ENCODE results near the gene TARP.

TARP gene

GRCh38 chr7:38273286-38273995 lies at the start of gene TARP:
TSS of gene TARP (minus strand) at chr7:38273636.
- no peak for DNase-seq (ENCODE audit: low read depth in 2 of 2)

DNA sequence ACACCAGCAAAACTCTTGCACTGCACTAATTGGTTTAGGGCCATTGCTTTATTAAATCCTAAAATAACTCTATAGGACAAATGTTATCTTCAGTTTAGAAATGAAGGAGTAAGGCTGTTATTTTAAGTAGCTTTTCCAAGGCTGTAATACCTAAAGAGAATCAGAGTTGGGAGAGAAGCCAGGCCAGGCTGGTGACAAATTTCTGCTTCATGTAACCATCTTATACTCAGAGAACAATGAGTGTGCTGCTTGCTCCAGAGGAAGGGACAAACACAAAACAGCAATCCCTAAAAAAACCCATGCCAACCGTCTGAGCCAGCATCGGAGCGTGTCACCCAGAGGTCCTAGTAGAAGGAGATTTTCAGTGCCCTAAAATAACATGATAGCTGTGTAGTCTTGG lies 49.7 kb upstream of the TARP start:
- DNase-seq (ENCODE audit: low read depth in 2 of 2) = no peak

DNA sequence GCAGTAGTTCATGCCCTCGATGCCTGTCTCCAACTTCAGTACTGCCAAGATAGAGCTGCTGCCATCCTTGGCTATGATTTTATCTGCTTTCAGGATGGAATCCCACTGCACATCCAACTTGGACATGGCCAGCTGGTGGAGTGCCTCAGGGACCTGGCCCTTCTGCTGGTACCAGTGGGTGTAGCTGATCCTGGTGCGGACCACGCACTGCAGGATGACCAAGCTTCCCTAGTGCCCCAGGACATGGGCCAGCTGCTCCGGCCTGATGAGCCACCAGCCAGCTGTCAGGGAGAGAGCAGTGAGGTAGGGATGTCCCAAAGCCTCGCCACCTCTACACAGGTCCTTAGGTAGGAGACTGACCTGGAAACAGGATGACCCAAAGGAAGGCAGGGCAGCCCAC lies 49.0 kb upstream of the TARP start:
- no peak for DNase-seq (ENCODE audit: low read depth in 2 of 2)

DNA sequence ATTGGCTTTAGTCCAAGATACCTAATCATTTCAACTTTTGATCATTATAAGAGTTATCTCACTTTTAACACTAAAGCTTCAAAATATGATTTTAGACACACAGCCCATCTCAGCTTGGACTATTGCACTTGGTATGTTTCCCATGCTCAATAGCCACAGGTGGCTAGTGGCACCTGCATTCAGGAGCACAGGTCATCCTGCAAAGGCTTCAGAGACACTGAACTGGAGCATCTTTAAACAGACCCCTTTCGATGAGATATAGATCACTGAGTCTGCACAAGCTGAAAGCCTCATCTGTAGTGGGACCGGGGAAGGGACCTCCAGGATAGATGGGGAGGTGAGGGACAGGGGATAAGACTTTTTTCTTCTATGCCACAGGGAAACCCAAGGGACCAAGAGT lies 48.5 kb upstream of the TARP start:
- DNase-seq (ENCODE audit: low read depth in 2 of 2) = no peak

DNA sequence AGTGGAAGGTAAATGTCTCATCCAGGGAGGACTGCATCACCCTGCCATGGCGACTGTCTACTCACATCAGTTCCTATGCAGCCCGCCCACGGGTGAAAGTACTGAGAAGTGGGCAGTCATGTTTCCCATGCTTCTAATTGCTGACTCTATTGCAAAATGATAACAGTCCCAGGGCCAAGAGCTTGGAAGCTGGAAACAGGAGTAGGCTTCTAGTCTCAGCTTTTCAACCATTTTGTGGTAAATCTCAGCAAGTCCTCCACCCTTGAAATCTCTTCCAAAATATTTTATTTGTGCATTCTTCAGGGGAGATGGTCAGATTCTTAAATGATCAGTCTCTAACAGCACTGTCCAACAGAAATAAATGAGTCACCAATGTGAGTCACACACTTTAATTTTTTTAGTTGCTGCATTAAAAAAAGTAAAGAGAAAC lies 48.1 kb upstream of the TARP start:
- no peak for DNase-seq (ENCODE audit: low read depth in 2 of 2)

GRCh38 chr7:38321050-38321449 lies 47.6 kb upstream of the TARP start:
- no peak for DNase-seq (ENCODE audit: low read depth in 2 of 2)

GRCh38 chr7:38319873-38320272 lies 46.4 kb upstream of the TARP start:
- no peak for DNase-seq (ENCODE audit: low read depth in 2 of 2)

GRCh38 chr7:38318803-38319416 lies 45.5 kb upstream of the TARP start:
- DNase-seq (ENCODE audit: low read depth in 2 of 2) = no peak

DNA sequence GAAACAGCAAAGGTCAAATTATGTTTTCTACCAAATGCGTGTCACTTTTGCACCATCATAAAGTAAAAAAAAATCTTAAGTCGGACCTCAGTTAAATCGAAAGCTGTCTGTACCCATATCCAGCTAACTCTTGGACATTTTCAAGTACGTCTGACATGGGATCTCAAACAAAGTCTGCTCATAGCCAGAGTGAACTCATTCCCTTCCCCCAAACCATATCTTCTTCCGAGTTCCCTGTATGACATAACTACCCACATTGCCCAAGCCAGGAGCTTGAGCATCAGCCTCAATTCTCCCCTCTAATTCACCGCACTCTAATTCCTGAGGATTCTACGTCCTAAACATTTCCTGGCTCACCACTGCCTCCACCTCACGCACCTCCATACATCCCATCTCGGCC lies 44.8 kb upstream of the TARP start:
- DNase-seq (ENCODE audit: low read depth in 2 of 2) = no peak

DNA sequence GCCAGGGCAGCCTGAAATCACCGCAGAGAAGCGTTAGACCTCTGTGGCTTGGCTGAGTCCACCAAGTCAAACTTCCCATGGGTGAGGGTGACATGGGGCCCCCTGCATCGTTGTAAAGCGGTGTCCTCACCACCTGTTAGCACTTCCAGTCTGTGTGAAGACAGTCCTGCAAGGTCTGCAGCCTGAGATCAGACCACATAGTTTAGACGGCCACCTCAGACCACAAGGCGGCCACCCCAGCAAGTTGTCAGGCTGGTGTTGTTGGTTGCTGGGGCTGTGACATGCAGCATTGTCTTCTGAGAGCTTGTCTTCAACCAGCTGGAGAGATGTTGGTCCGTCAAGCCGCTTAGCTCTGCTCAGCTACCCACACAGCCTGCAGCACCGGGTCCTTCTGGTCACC lies 44.1 kb upstream of the TARP start:
- DNase-seq (ENCODE audit: low read depth in 2 of 2) = no peak

- DNase-seq (ENCODE audit: low read depth in 2 of 2) = no peak
Measured at GRCh38 chr7:38316733-38317360, 43.4 kb upstream of the TARP start.

DNA sequence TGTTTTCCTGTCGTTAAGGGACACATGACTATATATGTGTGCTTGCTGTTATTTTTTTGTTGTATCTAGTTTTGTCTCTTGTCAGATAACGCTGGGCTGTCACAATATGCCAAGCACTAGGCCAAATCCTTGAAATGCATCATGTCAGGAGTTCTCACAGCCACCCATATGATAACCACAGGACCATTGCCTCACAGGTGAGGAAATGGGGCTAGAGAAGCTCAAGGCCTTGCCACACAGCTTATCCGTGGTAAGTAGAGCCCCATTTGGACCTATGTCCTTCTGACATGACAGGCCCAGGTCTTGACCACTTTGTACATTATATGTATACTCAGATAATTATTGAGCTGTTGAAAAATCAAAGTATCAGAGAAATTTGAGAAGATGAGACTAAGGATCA lies 42.0 kb upstream of the TARP start:
- no peak for DNase-seq (ENCODE audit: low read depth in 2 of 2)

GRCh38 chr7:38312821-38313220 lies 39.4 kb upstream of the TARP start:
- DNase-seq (ENCODE audit: low read depth in 2 of 2) = no peak

GRCh38 chr7:38311329-38311937 lies 38.0 kb upstream of the TARP start:
- no peak for DNase-seq (ENCODE audit: low read depth in 2 of 2)

- no peak for DNase-seq (ENCODE audit: low read depth in 2 of 2)
Measured at GRCh38 chr7:38310591-38311101, 37.2 kb upstream of the TARP start.

DNA sequence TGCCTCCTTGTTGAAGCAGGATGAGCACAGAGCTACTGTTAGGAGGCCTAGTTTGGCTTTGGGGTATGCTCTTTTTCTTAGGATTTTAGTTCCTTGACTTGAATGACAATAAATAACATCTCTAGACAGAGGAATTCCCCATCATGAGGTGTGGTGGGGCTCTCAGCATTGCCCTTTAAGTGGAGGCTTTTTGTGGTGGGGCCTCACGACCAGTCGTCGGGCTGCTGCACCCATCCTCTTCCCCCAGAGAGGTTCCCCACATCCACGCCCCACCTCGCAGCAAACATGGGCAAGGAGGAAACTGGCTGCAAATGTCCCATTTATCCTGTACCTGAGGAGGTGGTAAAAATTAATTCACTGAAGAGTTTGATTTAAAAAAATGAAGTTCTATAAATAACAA lies 36.1 kb upstream of the TARP start:
- no peak for DNase-seq (ENCODE audit: low read depth in 2 of 2)

GRCh38 chr7:38308140-38308539 lies 34.7 kb upstream of the TARP start:
- no peak for DNase-seq (ENCODE audit: low read depth in 2 of 2)

- no peak for DNase-seq (ENCODE audit: low read depth in 2 of 2)
Measured at GRCh38 chr7:38307640-38308039, 34.2 kb upstream of the TARP start.

DNA sequence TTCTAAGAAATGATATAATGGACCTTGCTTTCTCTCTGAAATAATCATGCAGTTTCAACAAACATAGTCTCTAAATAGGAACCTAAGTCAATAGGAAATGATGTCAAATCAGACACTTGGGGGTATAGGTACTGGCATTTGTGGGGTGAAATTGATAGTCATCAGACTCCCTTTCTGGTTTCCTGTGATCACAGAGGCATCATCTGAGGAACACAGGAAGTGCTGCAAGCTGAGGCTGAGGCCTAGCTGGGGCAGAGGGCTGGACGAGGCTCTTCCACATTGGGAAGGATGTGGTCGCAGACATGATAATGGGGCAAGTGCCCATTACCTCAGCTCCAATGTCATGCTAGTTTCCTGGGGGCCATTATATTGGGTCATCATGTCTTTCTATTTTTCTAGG lies 33.5 kb upstream of the TARP start:
- DNase-seq (ENCODE audit: low read depth in 2 of 2) = no peak

DNA sequence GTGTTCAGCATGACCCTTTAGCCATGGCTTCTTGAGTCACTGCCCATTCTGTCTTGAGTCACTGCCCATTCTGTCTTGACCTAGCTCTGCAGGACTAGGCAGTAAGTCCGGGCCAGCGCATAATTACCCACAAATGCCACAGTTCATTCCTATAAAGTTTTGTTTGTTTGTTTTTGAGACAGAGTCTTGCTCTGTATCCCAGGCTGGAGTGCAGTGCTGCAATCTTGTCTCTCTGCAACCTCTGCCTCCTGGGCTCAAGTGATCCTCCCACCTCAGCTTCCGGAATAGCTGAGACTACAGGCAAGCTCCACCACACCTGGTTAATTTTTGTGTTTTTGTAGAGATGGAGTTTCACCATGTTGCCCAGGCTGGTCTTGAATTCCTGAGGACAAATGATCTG lies 32.7 kb upstream of the TARP start:
- no peak for DNase-seq (ENCODE audit: low read depth in 2 of 2)

- DNase-seq (ENCODE audit: low read depth in 2 of 2) = no peak
Measured at GRCh38 chr7:38303866-38304265, 30.4 kb upstream of the TARP start.

- no peak for DNase-seq (ENCODE audit: low read depth in 2 of 2)
Measured at GRCh38 chr7:38300175-38300574, 26.7 kb upstream of the TARP start.

Data from stimulated activated CD8-positive, alpha-beta memory T cell treated with anti-CD3 and anti-CD28 coated beads, Interleukin-7, amount 100 ng/mL, for 1 hour (primary cell).